Tibial nerve (tissue), 4 donors: ENCODE measurements around the gene CRIP2.

Experiments
- CTCF ChIP-seq, 5 experiments: fragments of 200-600 bp in 3 of 5; fragments of 450-650 bp in 2 of 5; sonication (generic) in 3 of 5; IDR thresholded peaks; one replicate each; pipeline ENCODE4 v1.5.1; 2016 to 2019; ENCODE audit warnings: antibody characterized with exemption in 5 of 5, mild to moderate bottlenecking in 3 of 5, moderate library complexity in 2 of 5
- EP300 ChIP-seq, 2 donors: sonication (generic); formaldehyde crosslinking; IDR thresholded peaks; one replicate each; pipeline ENCODE4 v1.6.1; 2017; ENCODE audit warnings: antibody characterized with exemption in 2 of 2, mild to moderate bottlenecking in 1 of 2
- POLR2A ChIP-seq, 2 donors: fragments of 450-650 bp; IDR thresholded peaks; one replicate each; pipeline ENCODE4 v1.6.1; 2017; ENCODE audit warnings: antibody characterized with exemption in 2 of 2, mild to moderate bottlenecking in 2 of 2, moderate library complexity in 2 of 2

- no peak for TF ChIP-seq EP300 (IDR thresholded peaks at IDR 0.05)
- no peak for TF ChIP-seq POLR2A (IDR thresholded peaks at IDR 0.05)
- TF ChIP-seq CTCF (IDR thresholded peaks at IDR 0.05): no peak
These were observed 25.1 kb upstream of the CRIP2 start for GRCh38 chr14:105449276-105450122.
